AG09309 (cell line): Measurements from ENCODE around the gene VAV2.

Source experiments
- DNase-seq: peaks from one replicate; pipeline ENCODE4 v3.0.0-alpha.2; 2010; ENCODE audit warnings: low read depth
- H3K4me3 ChIP-seq: 2 replicates; pipeline ENCODE4 v1.5.1; 2011; ENCODE audit warnings: mild to moderate bottlenecking, low read depth, low read length, moderate library complexity; ENCODE audit not compliant: control insufficient read depth
- CTCF ChIP-seq: IDR thresholded peaks from 2 replicates; pipeline ENCODE4 v1.5.1; 2011; ENCODE audit warnings: mild to moderate bottlenecking, low read depth, low read length, inconsistent platforms; ENCODE audit not compliant: insufficient read depth, control insufficient read depth; ENCODE audit errors: missing control alignments

The VAV2 gene

GRCh38 chr9:133801739-133802138 is 190.4 kb downstream of the VAV2 start:
- TF ChIP-seq CTCF, result no peak
- DNase-seq, result no peak
- no peak overlapping the region for H3K4me3 ChIP-seq

GRCh38 chr9:133800266-133800665 is 191.9 kb downstream of the VAV2 start:
- H3K4me3 ChIP-seq, result no peak overlapping the region
- TF ChIP-seq CTCF, result no peak
- DNase-seq, result no peak

GRCh38 chr9:133799716-133800115 is 192.4 kb downstream of the VAV2 start:
- H3K4me3 ChIP-seq, result no peak overlapping the region
- TF ChIP-seq CTCF, result no peak
- DNase-seq, result no peak

- no peak for DNase-seq
- TF ChIP-seq CTCF, result no peak
- no peak overlapping the region for H3K4me3 ChIP-seq
These were observed 193.0 kb downstream of the VAV2 start for GRCh38 chr9:133799106-133799505.

- no peak for TF ChIP-seq CTCF
- H3K4me3 ChIP-seq, result no peak overlapping the region
- DNase-seq, result no peak
These were observed 194.0 kb downstream of the VAV2 start for GRCh38 chr9:133798160-133798559.

GRCh38 chr9:133797406-133798105 is 194.6 kb downstream of the VAV2 start:
- DNase-seq, result no peak
- H3K4me3 ChIP-seq, result no peak overlapping the region
- TF ChIP-seq CTCF, result no peak
